IPS DF 4.7 (cell line): ENCODE results near the gene SLC18A3.

Experiments used
- DNase-seq: peaks from one replicate; pipeline ENCODE4 v3.0.0-alpha.2; 2013; ENCODE audit warnings: low spot score; ENCODE audit errors: extremely low read depth

Gene SLC18A3

DNA sequence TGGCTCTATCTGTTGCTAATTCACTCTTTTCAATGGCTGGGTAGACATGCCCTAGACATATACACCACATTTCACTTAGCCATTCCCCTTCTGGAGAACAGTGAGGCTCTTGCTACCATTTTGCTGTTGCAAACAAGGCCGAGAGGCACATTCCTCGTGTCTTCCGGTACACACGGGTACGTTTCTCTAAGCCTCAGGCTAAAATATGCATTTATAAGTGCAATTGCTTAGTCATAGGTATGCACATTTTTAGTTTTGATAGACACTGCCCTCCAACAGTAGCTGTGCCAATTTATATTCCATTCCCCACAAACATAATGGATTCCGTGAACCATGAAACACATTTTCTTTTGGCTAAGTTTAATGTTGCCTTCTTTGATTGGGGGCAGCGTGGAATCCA lies 16.9 kb downstream of the SLC18A3 start:
- DNase-seq = no peak

DNA sequence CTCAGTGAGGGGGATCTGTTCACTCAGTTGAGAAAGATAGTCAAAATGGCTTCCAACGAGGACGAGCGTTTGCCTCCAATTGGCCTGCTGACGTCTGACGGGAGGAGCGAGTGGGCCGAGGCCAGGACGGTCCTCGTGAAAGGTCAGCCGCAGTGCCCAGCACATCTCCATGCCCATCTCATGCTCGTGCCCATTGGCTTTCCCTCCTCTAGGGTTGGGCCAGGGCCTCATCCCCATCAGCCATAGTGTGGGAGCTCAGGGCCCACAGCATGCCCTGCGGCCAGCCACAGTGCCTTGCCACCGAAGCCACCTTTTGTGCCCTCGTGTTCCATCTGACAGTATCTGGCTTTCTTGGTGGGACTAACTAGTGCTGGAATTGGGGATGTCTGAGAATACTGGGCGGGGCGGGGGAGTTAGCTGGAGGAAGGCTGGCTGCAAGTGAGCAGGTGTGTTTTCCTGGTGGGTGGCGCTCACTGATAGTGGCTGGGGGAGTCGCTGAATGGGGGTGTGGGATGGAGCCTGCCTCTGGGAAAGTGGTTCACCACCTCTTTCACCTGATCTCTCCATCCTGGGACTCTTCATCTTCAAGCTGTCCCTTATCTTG lies 17.6 kb downstream of the SLC18A3 start:
- no peak for DNase-seq

DNA sequence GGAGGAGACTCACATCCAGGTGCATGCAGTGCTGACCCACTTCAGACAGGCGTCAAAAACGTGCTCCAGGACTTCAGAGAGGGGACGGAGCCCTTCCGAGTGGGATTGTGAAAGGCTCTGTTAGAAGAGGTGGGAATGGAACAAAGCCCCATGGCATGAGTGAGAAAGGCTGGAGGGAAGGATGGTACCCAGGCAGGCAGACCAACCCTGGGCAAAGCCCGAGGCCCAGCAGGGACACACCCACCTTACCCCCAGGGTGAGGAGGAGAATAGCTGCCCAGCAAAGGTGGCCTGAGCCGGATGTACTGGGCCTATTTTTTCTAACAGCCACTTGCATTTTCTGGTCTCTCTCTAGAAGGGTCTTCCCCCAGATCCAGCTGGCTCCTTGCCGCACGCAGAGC lies 18.5 kb downstream of the SLC18A3 start:
- DNase-seq = no peak

DNA sequence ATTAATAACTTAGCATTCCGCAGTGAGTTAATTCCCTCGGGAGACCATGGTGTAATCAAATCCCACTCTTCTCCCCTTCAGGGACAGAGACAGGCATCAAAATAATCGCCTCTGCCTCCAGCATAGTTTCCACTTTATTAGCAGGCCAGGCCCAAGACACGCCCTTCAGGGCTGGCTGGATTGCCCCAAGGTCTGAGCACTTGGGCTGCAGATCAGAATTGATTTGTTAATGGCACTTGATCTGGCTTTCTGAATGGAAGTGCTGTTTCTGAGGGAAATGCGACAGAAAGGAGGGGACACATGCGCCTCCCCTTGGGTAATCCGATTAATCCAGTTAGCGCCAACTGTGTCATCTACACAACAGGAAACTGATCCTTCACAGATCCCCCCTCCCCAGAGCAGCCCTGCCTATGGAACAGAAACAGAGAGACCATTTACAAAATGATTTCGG lies 19.3 kb downstream of the SLC18A3 start:
- DNase-seq = no peak

DNA sequence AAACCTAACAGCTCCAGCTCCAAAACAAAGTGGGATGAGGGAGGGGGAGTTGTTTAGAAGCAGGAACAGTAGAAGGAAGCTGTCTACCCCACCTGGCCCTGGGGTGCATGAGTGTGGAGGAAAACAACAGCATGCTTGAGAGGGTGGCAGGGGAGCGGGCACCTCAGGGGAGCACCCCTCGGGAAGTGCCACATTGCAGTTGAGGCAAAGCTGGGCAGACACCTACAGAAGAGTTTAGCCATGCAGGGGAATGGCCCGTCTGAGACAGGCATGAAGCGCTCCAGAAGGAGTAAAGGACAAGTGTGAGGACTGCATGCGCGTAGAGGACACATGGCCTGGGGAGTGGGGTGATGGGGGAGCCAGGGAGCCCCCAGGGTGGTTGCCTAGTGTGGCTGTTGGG lies 21.9 kb downstream of the SLC18A3 start:
- no peak for DNase-seq

DNA sequence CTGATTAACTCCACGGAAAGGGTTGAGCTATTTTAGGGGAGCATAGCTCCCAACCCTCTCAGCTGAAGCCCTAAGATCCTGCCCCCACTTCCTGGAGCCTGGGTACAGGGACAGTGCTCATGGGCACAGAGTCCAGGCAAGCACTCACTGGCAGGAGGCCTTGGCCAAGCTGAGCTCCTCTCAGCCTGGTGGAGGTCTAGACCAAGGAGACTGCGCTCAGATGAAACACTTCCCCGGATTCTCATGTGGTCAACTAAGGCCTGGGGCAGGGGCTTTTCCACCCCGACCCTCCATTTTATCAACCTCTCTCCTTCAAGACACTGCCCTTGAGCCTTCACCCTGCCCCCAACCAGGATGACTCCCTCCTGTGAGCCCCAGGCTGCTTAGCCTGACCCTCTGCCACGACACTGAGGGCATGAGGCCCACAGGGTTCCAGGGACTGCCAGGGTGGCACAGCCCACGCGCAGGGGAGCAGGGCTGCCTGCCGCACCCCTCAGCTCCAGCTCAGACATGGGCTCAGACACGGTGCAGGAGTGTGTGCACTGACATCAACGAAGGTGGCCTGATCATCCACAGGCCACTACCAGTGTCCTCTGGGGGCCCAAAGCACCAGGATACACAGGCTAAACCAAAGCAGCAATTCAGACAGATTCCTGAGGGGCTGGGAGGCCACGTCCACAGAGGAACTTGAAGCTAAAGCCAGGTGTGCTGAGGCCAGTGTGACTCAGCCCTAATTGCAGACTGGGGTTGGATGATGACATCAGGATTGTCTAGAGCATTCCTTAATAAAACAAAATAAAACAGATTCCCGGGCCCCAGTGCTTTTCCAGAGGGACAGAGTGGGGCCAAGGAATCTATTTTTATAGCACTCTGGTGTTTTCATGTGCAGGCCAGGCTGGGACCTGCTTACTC lies 22.6 kb downstream of the SLC18A3 start:
- no peak for DNase-seq

DNA sequence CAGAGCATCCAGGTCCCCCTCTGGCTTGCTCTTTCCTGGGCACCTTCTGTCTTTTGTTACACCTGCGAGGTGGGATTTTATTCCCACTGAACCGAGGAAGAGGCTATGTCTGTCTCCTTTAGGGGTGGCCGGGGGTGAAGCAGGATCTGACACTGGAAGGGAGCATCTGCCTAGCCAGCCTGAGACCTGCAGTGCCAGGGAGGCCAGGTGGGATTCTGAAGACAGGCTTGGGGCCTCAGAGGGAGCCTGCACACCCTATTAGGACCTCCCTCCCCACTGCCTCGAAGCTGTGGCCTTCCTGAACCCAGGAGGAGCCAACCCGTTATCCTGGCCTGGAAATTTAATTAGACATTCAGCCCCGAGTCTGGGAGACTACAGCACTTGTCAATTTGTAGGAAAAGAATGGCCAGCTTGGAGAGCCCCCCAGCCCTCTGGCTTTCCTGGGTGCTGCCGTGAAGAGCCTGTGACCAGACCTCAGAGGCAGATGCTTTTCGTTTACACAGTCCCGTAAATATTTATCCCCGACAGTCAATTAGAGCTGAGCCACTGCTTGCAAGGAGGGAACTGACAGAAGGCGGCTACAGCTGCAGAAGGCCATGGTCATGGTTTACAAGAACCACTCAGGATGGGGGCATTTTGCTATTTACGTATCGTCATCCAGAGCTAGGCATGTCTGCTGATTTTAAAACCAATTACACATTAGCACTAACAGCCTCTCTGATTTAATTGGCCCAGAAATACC lies 23.4 kb downstream of the SLC18A3 start:
- no peak for DNase-seq

DNA sequence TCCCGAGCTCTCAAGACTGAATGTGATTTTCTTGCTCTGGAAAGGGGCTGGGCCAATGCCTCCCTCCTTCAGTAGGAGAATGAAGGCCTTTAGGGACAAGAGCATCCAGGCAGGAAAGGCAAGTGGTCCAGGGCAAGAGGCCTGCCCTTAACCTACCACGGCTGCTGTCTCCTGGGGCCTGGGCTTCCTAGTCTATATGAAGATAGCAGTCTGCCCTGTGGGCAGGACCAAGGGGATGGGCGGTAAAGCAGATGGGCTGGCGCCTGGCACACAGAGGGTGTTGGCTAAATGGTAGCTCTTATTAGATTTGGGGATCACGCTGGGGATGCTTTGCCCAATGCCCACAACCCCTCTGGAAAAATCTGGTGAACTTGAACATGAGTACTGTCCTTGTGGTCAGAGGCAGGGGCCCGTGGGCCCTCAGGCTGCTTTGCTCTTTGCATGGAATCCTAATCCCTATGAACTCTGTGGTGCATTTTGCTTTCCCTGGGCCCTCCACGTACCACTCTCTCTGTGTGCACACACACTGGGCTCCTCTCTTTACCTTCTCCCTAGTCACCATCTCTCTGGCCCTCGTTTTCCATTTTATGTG lies 24.1 kb downstream of the SLC18A3 start:
- no peak for DNase-seq

DNA sequence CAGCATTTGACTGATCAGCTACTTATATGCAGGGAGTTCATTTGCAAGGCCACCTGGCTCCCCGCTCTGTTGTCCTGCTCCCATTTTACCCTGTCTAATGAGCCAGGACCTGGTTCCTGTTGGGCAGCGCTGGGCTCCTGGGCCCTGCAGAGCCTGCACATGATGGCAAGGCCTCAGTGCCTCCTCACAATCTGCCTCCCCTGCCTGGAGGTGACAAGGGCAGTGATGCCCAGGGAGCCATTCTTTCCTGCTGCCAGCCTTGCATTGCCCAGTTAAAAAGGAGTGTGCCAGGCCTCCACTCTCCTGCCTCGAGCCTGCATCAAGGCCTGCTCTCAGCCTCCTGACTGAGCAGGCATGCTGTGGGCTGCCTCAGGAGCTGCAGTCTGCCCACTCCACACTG lies 32.2 kb downstream of the SLC18A3 start:
- DNase-seq = no peak

DNA sequence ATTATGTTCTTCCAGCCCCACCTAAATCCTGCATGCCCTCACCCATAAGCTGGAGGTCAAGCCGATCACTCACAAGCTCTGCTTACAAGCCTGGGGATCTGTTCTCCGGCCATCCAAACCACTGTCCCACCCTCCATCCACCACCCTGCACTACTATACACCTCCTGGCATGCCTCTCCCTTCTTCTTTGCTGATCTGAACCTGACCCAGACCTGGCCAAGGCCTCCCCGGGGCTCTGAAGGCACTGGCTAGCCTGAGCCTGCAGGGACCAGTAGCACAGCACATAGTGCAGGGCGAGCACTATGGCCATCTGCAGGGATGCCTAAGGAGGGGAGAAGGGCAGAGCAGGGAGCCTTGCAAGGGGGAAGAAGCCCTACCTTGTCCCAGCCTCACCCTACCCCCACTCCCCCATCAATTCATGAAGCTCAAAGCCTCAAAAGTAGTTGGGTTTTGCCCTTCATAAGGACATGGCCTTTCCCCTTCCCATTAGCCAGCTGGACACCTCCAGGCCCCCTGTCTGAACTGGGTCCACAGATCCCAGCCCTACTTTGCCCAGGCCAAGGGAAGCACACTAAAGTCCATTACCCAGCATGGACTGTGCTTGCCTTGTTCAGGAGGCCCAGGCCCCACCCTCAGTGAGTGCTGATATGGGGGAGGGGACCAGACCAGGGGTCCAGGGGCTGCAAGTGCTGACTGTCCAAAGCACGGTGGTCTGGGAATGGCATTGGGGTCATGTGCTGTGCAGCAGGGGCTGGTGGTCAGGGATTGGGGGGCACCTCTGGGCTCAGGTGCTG lies 33.3 kb downstream of the SLC18A3 start:
- DNase-seq = no peak

DNA sequence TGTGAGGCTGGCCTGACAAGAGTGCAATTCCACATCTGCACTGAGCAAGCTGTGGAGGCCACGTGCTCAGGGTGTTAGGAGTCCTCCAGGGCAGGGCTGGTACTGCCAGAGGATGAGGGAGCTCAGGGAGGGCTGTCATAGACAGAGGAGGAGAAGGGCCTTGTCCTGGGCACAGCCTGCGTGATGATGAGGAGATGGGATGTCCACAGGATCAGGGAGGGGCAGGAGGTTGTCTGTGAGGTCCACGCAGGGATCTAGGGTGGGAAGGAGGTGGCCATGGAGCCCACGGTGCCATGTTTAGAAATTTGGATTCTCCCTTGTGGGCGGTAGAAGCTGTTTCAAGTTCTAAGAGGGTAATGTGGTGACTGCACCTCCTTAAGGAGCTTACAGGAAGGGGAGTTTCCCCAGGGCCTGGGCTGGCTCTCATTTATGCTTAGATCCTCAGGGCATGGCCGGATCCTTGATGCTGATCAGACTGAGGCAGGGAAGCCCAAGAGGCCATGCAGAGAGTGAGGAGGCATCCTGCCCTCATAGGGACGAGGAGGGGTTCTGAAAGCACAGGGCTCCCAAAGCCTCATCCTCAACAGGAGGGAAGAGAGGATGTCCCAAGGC lies 34.0 kb downstream of the SLC18A3 start:
- no peak for DNase-seq

DNA sequence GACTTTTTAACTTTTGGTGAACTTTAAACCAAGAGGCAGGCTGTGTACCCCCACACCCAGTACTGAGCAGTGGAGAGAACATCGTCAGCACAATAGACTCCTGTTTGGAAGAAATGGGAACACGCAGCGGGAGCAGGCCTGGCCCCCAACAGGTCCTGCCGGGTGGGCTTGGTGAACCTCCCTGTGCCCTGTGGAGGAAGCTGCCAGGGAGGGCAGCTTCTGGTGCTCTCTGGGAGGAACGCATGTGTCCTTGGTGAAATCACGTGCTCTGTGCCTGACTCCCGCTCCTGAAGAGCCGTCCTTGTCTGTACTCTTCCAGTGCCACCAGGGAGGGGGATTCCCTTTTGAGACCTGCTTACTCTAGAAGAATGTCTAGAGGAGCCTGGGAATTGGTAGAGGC lies 35.3 kb downstream of the SLC18A3 start:
- no peak for DNase-seq

DNA sequence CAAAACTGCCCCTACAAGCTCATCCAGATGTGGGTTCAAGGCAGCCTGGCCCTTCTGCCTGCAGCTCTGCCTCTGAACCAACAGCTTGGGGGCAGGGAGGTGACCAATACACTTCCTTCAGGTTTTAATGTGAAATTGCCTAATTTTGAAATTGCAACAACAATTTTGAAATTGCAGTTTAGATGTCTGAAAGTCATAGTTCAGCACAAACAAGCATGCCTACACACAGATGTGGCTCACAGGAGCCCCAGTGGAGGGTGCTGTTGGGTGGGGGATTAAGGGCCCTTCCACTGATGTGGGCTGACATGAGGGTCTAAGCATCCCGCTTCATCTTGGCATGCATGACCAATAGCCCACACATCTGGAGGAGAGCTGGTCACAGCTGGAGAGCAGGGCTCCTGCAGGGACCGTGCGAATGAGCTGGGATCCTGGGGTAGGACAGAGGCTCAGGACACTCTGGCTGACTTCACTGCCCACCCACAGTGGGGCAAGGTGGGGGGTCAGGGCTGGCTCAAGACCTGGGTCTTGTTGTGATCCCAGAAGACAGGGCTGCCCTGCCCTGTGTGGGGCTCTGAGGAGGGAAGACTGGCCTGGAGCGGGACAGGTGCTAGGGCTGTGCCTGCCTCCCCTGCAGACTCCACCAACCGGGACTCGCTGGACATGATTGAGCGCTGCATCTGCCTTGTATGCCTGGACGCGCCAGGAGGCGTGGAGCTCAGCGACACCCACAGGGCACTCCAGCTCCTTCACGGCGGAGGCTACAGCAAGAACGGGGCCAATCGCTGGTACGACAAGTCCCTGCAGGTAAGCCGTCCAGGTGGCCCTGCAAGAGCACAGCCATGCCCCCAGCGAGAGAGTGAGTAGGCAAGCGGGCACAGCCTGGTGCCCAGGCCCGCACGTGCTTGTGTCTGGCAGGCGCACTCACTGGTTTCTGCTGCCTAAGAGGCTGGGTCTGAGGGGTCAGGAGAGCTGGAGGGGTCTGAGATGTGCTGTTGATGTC lies 36.1 kb downstream of the SLC18A3 start:
- no peak for DNase-seq

DNA sequence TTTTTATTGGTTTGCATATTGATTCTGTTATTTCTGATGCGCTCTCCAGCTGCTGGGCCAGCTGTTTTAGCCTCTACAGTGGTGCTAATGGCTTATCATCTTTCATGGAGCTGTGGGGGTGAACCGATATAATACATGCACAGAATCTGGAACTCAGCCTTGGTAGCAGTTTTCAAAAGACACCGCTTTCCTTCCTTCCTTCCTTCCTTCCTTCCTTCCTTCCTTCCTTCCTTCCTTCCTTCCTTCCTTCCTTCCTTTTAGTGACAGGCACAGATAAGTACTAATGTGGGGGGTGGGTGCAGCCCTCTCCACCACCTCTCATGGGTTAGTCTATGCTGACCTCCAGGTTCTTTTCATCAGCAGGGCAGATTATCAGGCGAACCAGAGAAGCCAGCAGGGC lies 37.4 kb downstream of the SLC18A3 start:
- no peak for DNase-seq

DNA sequence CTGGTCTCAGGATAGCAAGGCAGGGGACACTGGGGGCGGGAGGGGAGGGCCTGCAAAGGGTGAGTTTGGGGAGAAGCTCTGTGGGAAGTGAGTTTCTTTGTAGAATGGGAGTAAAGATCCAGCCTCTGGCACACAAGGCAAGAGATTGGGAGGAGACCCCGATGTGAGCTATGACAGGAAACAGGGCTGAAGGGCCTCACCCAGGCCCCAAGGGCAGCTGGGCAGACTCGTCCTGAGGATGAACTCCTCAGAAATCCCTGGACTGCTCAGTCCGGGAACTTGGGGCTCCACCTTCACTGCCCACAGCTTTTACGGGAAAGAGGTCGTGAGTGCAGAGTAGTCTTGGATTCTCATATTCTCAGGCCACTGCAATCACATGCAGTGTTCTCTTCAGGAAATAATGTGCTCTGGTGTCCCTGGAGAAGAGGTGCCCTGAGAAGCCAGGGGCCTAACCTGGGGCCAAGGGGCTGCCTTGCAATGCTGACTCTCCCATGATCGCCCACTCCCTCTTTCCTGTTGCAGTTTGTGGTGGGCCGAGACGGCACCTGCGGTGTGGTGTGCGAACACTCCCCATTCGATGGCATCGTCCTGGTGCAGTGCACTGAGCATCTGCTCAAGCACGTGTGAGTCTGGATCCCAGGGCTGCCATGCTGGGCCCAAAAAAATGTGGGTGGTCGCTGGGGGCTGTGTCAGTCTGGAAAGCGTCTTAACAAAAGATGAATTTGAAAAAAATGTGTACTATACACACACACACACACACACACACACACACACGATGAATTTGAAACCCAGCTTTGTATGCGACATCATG lies 38.1 kb downstream of the SLC18A3 start:
- no peak for DNase-seq

DNA sequence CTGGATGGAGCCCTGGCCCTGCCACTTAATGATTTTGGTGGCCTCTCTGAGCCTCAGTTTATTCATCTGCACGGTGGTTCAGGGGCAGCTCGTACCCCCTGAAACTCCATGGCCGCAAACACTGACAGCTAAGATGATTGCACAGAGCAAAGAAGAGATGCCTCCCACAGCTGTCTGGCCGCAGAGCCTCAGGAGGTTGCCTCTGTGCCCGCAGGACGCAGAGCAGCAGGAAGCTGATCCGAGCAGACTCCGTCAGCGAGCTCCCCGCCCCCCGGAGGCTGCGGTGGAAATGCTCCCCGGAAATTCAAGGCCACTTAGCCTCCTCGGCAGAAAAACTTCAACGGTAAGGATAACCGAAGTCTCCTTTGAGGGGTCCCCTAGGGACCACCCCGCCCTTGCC lies 39.2 kb downstream of the SLC18A3 start:
- no peak for DNase-seq

DNA sequence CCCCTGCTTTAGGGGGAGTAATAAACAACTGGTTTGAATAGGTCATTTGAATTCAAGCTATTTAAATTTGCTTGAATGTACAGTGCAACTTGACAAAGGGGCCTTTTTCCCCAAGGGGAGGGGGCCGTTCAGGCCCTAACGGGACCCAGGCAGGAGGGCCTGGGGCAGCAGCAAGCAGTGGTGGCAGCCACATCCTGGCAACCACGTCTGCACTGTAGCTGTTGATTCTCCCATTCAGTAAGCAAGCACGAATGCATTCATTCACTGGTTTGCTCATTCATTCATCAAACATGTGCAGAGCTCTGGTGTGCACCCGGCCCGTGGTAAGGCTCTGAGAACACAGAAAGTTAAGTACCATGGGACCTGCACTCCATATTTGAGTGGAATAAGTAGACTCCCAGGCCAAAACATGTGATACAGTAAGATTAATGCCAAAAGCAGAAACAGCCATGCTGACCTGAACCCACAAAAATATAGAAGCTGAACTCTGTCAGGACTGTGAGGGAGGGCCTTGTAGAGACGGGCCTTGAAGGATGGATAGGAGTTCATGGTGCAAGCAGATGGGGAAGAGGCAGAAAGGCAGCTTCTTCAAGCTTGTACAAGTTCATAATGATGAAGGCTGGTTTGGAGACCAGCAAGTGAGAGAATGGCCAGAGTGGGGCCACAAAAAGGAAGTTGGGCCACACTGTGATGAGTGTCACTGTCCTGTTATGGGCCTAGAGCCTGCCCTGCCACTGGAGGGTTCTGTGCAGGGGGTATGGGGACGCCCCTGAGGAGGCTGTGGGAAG lies 40.0 kb downstream of the SLC18A3 start:
- no peak for DNase-seq

DNA sequence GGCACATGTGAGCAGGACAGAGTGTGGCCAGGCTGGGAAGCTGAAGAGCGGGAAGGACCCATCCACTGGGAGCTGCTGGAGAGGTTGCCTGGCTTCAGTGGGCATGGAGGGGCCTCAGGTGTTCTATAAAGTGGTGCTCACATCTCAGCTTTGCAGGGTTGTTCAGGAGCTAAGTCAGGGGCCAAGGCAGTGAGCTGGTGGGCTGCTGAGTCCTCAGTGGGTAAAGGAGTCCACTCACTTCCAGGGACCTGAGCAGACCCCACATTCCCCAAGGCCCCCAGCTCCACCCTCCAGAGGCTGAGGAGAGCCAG lies 40.6 kb downstream of the SLC18A3 start:
- DNase-seq = no peak
